ENCODE measurements around the gene PKNOX2. TPM values are rescaled to one million over a fixed set of nuclear protein-coding genes. Genes with fewer than 3 reads are reported as not detected.

The PKNOX2 gene
- total RNA-seq, 5 donors from 2014 or later (not counting 1 experiment from before 2014, with no cell fraction given): 0.55 TPM; not detected in 4

GRCh38 chr11:125338886-125339811 is 174.6 kb downstream of the PKNOX2 start:
- no peaks in the 10 kb centered on the region for H3K36me3 Mint-ChIP-seq
- Histone ChIP-seq H3K4me1 (ENCODE audit: control insufficient read depth in 1 of 2, extremely low read depth in 1 of 2, insufficient read depth in 2 of 2, low read length in 2 of 2) (no peaks in the 10 kb centered on the region), H3K36me3 (ENCODE audit: control insufficient read depth in 2 of 2, extremely low read depth in 1 of 2, insufficient read depth in 1 of 2, low read length in 1 of 2) (no peaks in the 10 kb centered on the region), H3K27me3 (replicated peaks in 1 of 2; ENCODE audit: control insufficient read depth in 2 of 2, extremely low read depth in 1 of 2, insufficient read depth in 2 of 2, low read length in 1 of 2) (peaks cover 0 to 19% of the 10 kb centered on the region in 2 experiments), H3K9me3 (no peaks in the 10 kb centered on the region), H3K4me3 (ENCODE audit: control insufficient read depth in 1 of 2, extremely low read depth in 1 of 2, low read length in 1 of 2) (no peak overlapping the region), H3K27ac (ENCODE audit: low read length) (no peak overlapping the region)
- 72% methylated on average over 10 of the region's 17 CpGs for WGBS (ENCODE audit: insufficient coverage)
- ChIA-PET CTCF (no interaction called here), POLR2A (no interaction called here)
- H3K27me3 Mint-ChIP-seq: peaks cover 16 to 17% of the 10 kb centered on the region in 2 donors
- H3K4me1 Mint-ChIP-seq: no peaks in the 10 kb centered on the region
- ATAC-seq (replicated peaks in 1 of 4) (no peak), DNase-seq (no peak)
- H3K9me3 Mint-ChIP-seq: no peaks in the 10 kb centered on the region
- no peak overlapping the region for H3K27ac Mint-ChIP-seq
- no peak overlapping the region for H3K4me3 Mint-ChIP-seq

GRCh38 chr11:125341676-125342075 is 177.1 kb downstream of the PKNOX2 start:
- Mint-ChIP-seq H3K27me3 (peaks cover 28 to 29% of the 10 kb centered on the region in 2 donors), H3K4me1 (no peaks in the 10 kb centered on the region), H3K36me3 (no peaks in the 10 kb centered on the region), H3K27ac (no peak overlapping the region), H3K4me3 (no peak overlapping the region), H3K9me3 (no peaks in the 10 kb centered on the region)
- ChIA-PET POLR2A (no interaction called here), CTCF (interaction anchor here in 1 of 2 donors (0.6 to 1.6 kb wide), 4 partner anchors 12 to 697 kb away, joined by 3 to 4 read pairs (median 4); no protein-coding TSS in a partner anchor)
- H3K27me3 ChIP-seq (replicated peaks in 1 of 2; ENCODE audit: control insufficient read depth in 2 of 2, extremely low read depth in 1 of 2, insufficient read depth in 2 of 2, low read length in 1 of 2): peaks cover 0 to 34% of the 10 kb centered on the region in 2 experiments
- H3K4me1 ChIP-seq (ENCODE audit: control insufficient read depth in 1 of 2, extremely low read depth in 1 of 2, insufficient read depth in 2 of 2, low read length in 2 of 2): no peaks in the 10 kb centered on the region
- 92% methylated on average over 6 of the region's 13 CpGs for WGBS (ENCODE audit: insufficient coverage)
- ATAC-seq (replicated peaks in 1 of 4): no peak
- H3K27ac ChIP-seq (ENCODE audit: low read length): no peak overlapping the region
- no peak for DNase-seq
- no peaks in the 10 kb centered on the region for H3K36me3 ChIP-seq (ENCODE audit: control insufficient read depth in 2 of 2, extremely low read depth in 1 of 2, insufficient read depth in 1 of 2, low read length in 1 of 2)
- H3K9me3 ChIP-seq: no peaks in the 10 kb centered on the region
- no peak overlapping the region for H3K4me3 ChIP-seq (ENCODE audit: control insufficient read depth in 1 of 2, extremely low read depth in 1 of 2, low read length in 1 of 2)

DNA sequence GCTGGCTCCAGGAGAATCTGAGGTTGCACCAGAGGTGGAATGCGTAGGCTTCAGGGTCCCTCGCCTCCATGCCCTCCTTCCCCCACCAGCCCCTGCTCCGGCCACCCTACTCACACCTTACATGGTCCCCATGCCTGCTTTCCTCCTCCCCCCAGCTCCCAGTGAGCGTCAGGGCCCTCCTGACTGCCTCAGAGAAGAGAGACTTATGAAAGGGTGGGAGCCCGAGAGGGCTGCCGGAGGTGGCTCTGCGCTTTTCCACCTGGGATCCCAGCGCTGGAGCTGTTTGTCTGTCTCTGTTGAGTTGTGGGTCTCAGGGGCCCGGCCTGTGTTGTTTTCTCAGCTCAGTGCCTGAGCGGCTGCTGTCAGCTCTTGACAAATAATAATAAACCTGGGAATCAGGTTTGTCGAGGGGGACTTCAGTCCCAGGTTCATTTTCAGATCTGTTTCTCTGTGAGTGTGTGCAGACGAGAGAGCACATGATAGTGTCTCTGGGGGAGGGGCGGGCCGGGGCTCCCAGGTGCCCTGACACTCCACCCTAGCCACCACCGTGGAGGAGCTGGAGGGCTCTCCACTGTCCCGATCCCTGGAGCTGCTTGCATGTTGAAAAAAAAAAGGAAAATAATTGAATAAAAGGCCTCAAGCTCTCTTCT is 177.9 kb downstream of the PKNOX2 start:
- ATAC-seq (replicated peaks in 1 of 4) (no peak), DNase-seq (no peak)
- Histone ChIP-seq H3K36me3 (ENCODE audit: control insufficient read depth in 2 of 2, extremely low read depth in 1 of 2, insufficient read depth in 1 of 2, low read length in 1 of 2) (no peaks in the 10 kb centered on the region), H3K4me3 (ENCODE audit: control insufficient read depth in 1 of 2, extremely low read depth in 1 of 2, low read length in 1 of 2) (no peak overlapping the region), H3K4me1 (ENCODE audit: control insufficient read depth in 1 of 2, extremely low read depth in 1 of 2, insufficient read depth in 2 of 2, low read length in 2 of 2) (no peaks in the 10 kb centered on the region), H3K9me3 (no peaks in the 10 kb centered on the region), H3K27ac (ENCODE audit: low read length) (no peak overlapping the region), H3K27me3 (replicated peaks in 1 of 2; ENCODE audit: control insufficient read depth in 2 of 2, extremely low read depth in 1 of 2, insufficient read depth in 2 of 2, low read length in 1 of 2) (peaks cover 0 to 42% of the 10 kb centered on the region in 2 experiments)
- Mint-ChIP-seq H3K4me3 (no peak overlapping the region), H3K27me3 (peaks cover 26 to 28% of the 10 kb centered on the region in 2 donors), H3K36me3 (no peaks in the 10 kb centered on the region), H3K4me1 (no peaks in the 10 kb centered on the region), H3K27ac (no peak overlapping the region), H3K9me3 (no peaks in the 10 kb centered on the region)
- POLR2A ChIA-PET: no interaction called here
- WGBS (ENCODE audit: insufficient coverage): 90% methylated on average over 7 of the region's 16 CpGs
- CTCF ChIA-PET: interaction anchor here (0.6 to 1.6 kb wide), 4 partner anchors 11 to 698 kb away, joined by 3 to 4 read pairs (median 4); no protein-coding TSS in a partner anchor

DNA sequence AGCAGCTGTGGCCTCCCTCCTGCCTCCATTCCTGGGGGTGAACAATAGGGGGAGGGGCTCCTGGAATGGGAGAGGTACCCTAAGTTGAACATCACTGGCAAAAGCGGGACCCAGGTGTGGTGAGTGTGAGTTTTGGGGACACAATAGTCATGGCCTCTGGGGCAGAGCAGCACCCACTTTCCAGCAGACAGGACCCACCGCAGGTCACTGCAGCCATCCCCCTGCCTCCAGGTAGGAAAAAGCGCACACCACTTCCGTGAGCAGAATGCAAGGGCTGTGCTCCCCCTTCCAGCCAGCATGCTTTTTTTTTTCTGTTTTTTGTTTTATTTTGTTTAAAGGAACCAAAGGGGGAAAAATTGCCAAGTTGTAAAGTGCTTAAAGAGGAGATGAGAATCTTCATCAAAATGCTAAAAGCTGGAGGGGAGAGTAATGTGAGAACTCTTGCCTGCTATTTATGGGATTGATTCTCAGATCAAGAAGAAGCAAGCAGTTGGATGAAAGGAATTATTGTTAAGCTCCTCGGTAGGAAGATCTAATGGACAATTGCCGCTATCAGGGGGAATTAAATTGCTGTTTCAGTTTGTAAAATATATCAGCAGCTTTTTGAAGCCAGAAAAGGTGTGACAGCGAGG is 178.7 kb downstream of the PKNOX2 start:
- Histone ChIP-seq H3K36me3 (ENCODE audit: control insufficient read depth in 2 of 2, extremely low read depth in 1 of 2, insufficient read depth in 1 of 2, low read length in 1 of 2) (no peaks in the 10 kb centered on the region), H3K4me3 (ENCODE audit: control insufficient read depth in 1 of 2, extremely low read depth in 1 of 2, low read length in 1 of 2) (no peak overlapping the region), H3K27ac (ENCODE audit: low read length) (no peak overlapping the region), H3K4me1 (ENCODE audit: control insufficient read depth in 1 of 2, extremely low read depth in 1 of 2, insufficient read depth in 2 of 2, low read length in 2 of 2) (no peaks in the 10 kb centered on the region), H3K27me3 (replicated peaks in 1 of 2; ENCODE audit: control insufficient read depth in 2 of 2, extremely low read depth in 1 of 2, insufficient read depth in 2 of 2, low read length in 1 of 2) (peaks cover 0 to 46% of the 10 kb centered on the region in 2 experiments), H3K9me3 (no peaks in the 10 kb centered on the region)
- H3K27ac Mint-ChIP-seq: no peak overlapping the region
- 75% methylated on average over 4 of the region's 7 CpGs for WGBS (ENCODE audit: insufficient coverage)
- H3K4me3 Mint-ChIP-seq: no peak overlapping the region
- H3K4me1 Mint-ChIP-seq: no peaks in the 10 kb centered on the region
- no peaks in the 10 kb centered on the region for H3K36me3 Mint-ChIP-seq
- CTCF ChIA-PET: no interaction called here
- H3K9me3 Mint-ChIP-seq: no peaks in the 10 kb centered on the region
- DNase-seq (no peak), ATAC-seq (replicated peaks in 1 of 4) (no peak)
- POLR2A ChIA-PET: interaction anchor here in 1 of 2 donors (0.7 kb wide), 1 partner anchor 219 kb away, joined by 3 read pairs; no protein-coding TSS in a partner anchor
- H3K27me3 Mint-ChIP-seq: peaks cover 21 to 22% of the 10 kb centered on the region in 2 donors

- Mint-ChIP-seq H3K27ac (no peak overlapping the region), H3K4me1 (no peaks in the 10 kb centered on the region), H3K9me3 (no peaks in the 10 kb centered on the region), H3K36me3 (no peaks in the 10 kb centered on the region), H3K27me3 (peaks cover 20 to 25% of the 10 kb centered on the region in 2 donors), H3K4me3 (no peak overlapping the region)
- 78% methylated on average over 12 of the region's 13 CpGs for WGBS (ENCODE audit: insufficient coverage)
- Histone ChIP-seq H3K4me1 (ENCODE audit: control insufficient read depth in 1 of 2, extremely low read depth in 1 of 2, insufficient read depth in 2 of 2, low read length in 2 of 2) (peaks cover 0 to 2% of the 10 kb centered on the region in 2 experiments), H3K36me3 (ENCODE audit: control insufficient read depth in 2 of 2, extremely low read depth in 1 of 2, insufficient read depth in 1 of 2, low read length in 1 of 2) (no peaks in the 10 kb centered on the region), H3K4me3 (ENCODE audit: control insufficient read depth in 1 of 2, extremely low read depth in 1 of 2, low read length in 1 of 2) (no peak overlapping the region), H3K27me3 (replicated peaks in 1 of 2; ENCODE audit: control insufficient read depth in 2 of 2, extremely low read depth in 1 of 2, insufficient read depth in 2 of 2, low read length in 1 of 2) (peaks cover 0 to 47% of the 10 kb centered on the region in 2 experiments), H3K9me3 (no peaks in the 10 kb centered on the region), H3K27ac (ENCODE audit: low read length) (no peak overlapping the region)
- CTCF ChIA-PET: no interaction called here
- ATAC-seq (replicated peaks in 1 of 4) (no peak), DNase-seq (no peak)
- POLR2A ChIA-PET: interaction anchor here in 1 of 2 donors (0.7 kb wide), 1 partner anchor 220 kb away, joined by 3 read pairs; no protein-coding TSS in a partner anchor
Measured at GRCh38 chr11:125343718-125344131, 179.2 kb downstream of the PKNOX2 start.

- Mint-ChIP-seq H3K27ac (no peak overlapping the region), H3K36me3 (no peaks in the 10 kb centered on the region), H3K4me3 (no peak overlapping the region), H3K9me3 (no peaks in the 10 kb centered on the region), H3K27me3 (peaks cover 16 to 21% of the 10 kb centered on the region in 2 donors), H3K4me1 (peaks cover 0 to 2% (median 0%) of the 10 kb centered on the region in 3 donors)
- POLR2A ChIA-PET: no interaction called here
- 100% methylated on average over 2 of the region's 4 CpGs for WGBS (ENCODE audit: insufficient coverage)
- Histone ChIP-seq H3K27ac (ENCODE audit: low read length) (no peak overlapping the region), H3K9me3 (no peaks in the 10 kb centered on the region), H3K4me1 (ENCODE audit: control insufficient read depth in 1 of 2, extremely low read depth in 1 of 2, insufficient read depth in 2 of 2, low read length in 2 of 2) (peaks cover 0 to 5% of the 10 kb centered on the region in 2 experiments), H3K4me3 (ENCODE audit: control insufficient read depth in 1 of 2, extremely low read depth in 1 of 2, low read length in 1 of 2) (no peak overlapping the region), H3K36me3 (ENCODE audit: control insufficient read depth in 2 of 2, extremely low read depth in 1 of 2, insufficient read depth in 1 of 2, low read length in 1 of 2) (no peaks in the 10 kb centered on the region), H3K27me3 (replicated peaks in 1 of 2; ENCODE audit: control insufficient read depth in 2 of 2, extremely low read depth in 1 of 2, insufficient read depth in 2 of 2, low read length in 1 of 2) (peaks cover 0 to 49% of the 10 kb centered on the region in 2 experiments)
- DNase-seq (no peak), ATAC-seq (replicated peaks in 1 of 4) (no peak)
- CTCF ChIA-PET: interaction anchor here in 1 of 2 donors (1.8 kb wide), 1 partner anchor 19 kb away, joined by 9 read pairs; no protein-coding TSS in a partner anchor
Measured at GRCh38 chr11:125344846-125345420, 180.4 kb downstream of the PKNOX2 start.
